HT-29 (cell line): ENCODE results near the gene ZNF581. TPM values are rescaled to one million over a fixed set of nuclear protein-coding genes. Genes with fewer than 3 reads are reported as not detected.

ENCODE experiments used
- DNase-seq: peaks from one replicate; pipeline ENCODE4 v3.0.0-alpha.2; 2015; ENCODE audit warnings: low spot score
- total RNA-seq: library from RNA; depleted of rRNA; stranded (reverse); fragments of >200 nt; shearing (Covaris generic); gene quantifications from 2 replicates; pipeline ENCODE4 v1.2.3, GENCODE V29; 2014

The ZNF581 gene
- total RNA-seq, 1 experiment from 2014 or later = 43.2 TPM

- DNase-seq = no peak
These were observed 36.2 kb downstream of the ZNF581 start for GRCh38 chr19:55679343-55680257.

- no peak for DNase-seq
These were observed 37.1 kb downstream of the ZNF581 start for GRCh38 chr19:55680339-55681130.

DNA sequence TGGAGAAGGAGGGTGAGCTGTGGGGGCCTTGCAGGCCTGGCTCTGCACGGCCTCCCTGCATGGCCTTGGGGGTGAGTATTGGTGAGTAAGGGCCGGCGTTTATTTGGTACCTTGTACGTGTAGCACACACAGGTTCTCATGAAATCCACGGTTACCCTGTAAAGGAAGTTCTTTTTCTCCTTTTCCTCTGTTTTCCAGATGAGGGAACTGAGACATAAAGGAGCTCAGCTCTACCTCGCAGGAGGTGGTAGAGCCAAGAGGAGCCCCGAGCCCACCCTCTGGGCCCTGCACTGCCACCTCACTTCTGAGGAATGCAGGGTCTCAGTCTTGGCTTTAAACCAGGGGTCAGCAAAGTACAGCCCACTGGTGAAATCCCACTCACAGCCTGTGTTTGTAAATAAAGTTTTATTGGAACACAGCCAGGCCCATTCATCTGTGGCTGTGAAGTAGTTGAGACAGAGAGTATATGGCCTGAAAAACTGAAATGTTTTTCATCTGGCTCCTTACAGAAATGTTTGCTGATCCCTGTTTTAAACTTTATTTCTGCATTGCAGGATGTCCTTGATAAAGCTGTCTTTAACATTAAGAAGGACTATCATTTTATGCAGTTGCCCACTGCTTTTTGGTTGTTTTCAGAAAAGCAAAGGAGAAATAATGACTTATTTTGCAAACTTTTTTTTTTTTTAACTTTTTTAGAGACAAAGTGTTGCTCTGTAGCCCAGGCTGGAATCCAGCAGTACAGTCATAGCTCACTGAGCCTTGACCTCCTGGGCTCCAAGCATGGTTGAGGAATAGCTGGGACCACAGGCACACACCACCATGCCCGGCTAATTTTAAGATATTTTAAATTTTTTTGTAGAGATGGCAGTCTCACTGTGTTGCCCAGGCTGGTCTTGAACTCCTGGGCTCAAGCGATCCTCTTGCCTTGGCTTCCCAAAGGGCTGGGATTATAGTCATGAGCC, 38.0 kb downstream of the ZNF581 start:
- no peak for DNase-seq

GRCh38 chr19:55683449-55684261, 40.2 kb downstream of the ZNF581 start:
- peak; percentile 70 for DNase-seq

GRCh38 chr19:55684946-55685681, 41.7 kb downstream of the ZNF581 start:
- no peak for DNase-seq

DNA sequence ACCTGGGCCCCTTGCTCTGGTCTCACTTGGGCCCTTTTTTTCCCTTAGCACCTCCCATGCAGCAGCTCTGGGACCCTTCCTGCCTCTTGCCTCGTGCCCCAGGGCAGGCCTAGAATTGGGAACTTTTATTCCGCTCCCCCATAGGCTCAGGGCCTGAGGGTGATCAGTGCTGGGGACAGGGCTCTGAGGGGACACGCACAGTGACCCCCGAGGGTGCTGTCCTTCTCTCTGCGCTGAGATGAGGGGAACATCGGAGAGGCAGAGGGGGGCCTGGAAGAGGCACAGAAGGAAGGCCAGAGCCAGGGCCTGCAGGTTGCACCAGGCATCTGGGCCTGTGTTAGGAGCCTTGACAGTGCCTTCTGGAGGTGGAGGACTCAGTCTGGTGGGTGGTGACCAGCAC, 42.3 kb downstream of the ZNF581 start:
- DNase-seq = no peak

DNA sequence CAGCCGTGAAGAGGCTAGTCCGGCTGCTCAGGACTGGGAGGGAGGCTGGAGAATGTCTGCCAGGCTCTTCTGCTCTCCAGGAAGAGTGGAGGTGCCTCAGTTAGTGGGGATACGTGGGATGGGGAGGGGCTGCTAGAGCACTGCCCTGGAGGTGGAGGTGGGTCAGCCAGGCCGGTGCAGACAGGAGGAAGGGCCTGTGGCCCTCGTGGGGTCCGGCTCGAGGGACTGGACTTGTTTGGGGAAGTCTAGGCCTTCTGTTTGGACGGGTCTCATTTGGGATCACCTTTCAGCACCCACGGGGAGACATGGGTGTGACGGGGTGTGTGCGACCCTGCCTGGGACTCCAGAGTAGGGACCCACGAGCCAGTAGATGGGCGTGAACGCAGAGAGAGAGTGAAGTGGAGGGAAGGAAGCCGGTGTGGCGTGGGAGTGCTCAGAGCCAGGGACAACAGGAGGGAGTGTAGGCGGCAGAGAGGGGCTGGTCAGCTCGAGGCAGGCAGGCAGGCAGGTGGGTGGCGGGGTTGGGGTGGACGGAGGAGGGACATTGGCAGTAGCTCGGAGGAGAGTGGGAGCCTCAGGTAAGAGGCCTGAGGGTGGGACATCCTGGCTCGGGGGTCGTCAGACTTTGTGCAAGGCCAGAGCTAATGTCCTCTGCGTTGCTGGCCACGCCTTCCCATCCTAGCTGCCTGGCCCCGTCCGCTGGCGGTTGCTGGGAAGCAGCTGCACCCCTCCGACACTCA, 43.0 kb downstream of the ZNF581 start:
- no peak for DNase-seq

- DNase-seq = peak; percentile 35
These were observed 44.1 kb downstream of the ZNF581 start for GRCh38 chr19:55687281-55688201.

DNA sequence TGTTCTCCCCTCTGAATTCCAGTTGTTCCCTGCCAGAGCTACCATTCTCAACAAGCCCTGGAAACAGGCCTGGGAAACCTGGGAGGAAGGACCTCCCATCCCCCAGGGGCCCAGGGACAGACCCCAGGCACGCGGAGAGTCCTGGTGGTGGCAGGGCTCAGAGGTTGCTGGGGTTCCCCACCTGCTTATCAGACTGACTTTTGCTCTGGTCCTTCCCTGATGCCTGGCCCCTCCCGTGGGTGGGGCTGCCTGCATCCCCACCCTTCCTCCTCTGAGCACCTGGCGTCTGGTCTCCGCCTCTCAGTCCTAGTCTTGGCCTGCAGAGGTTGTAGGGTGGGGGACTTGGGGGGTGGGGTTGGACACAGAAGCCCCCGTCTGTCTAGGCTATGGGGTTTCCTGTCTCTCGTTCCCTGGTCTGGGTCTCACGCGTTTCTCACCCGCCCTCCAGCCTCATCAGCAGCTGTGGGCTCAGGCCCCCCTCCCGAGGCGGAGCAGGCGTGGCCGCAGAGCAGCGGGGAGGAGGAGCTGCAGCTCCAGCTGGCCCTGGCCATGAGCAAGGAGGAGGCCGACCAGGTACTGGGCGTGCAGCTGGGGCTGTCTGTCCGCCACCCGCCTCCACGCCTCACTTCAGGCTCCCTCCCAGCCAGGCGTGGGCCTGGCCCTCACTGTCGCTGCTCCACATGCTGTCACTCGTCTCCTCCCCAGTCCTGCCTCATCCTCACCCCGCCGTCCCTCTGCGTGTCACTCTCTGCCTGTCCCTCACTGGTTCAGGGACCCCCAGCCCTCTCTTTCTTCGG, 45.2 kb downstream of the ZNF581 start:
- peak; percentile 88 for DNase-seq

GRCh38 chr19:55689411-55690108, 46.1 kb downstream of the ZNF581 start:
- DNase-seq = no peak

DNA sequence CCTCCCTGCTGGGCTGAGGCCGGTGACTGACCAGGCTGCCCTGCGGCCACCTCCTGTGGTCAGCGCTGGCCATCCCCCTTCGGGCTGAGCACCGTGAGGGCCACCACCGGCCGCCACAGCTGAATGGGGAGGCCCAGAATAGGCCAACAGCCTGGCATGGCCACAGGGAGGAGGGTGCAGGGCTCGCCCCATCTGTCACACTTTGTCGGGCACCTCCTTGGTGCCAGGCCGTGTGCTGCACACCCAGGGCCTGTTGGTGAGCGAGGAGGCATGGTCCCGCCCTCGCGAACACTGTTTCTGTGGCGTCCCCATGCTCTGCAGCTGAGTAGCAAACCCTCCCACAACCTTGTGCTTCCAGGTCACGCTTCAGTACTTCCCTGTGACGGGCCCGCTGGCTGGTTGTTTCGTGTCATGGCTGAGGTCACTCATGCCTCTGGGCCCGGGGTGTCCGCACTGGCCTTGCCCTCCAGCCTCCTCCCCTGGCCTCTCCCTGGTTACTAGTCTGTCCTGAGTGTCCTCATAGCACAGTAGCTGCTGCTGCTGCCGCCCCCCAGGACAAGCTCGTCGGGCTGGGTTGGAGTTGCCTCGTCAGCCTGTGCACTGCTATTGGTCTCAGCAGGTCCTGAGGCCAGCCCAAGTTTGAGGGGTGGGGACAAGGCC, 46.8 kb downstream of the ZNF581 start:
- DNase-seq = no peak

DNA sequence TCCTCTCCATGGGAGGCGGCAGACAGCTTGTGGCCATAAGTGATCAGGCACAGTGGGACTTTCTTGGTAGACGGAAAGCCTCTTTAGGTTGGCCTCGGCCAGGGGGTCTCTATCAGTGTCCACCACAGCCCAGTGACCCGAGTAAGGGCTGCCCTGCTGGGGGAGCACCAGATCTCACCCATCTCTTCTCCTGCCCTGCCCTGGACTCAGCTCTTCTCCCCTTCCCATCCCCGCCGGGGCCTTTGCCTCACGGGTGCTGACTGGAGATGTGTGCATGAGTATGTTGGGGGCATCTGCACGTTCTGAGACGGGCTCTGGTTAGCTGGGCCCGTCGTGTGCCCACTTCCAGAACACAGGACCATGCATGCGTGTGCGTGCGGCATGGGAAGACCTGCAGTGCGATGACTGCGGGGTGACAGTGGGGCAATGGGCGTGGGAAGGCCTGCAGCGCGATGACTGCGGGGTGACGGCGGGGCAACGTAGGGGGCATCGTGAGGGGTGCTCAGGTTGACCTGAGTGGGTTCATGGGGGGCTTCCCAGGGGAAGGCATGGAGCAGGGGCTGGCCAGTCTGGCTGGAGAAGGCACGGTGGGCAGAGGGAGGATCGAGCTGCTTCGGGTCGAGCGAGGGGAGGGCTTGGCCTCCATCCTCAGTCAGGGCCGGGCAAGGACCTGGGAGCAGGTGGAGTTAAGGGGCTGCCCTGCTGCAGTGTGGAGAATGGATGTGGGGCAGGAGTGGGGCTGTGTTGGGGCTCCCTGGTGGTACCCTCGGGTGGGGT, 47.5 kb downstream of the ZNF581 start:
- DNase-seq = no peak

DNA sequence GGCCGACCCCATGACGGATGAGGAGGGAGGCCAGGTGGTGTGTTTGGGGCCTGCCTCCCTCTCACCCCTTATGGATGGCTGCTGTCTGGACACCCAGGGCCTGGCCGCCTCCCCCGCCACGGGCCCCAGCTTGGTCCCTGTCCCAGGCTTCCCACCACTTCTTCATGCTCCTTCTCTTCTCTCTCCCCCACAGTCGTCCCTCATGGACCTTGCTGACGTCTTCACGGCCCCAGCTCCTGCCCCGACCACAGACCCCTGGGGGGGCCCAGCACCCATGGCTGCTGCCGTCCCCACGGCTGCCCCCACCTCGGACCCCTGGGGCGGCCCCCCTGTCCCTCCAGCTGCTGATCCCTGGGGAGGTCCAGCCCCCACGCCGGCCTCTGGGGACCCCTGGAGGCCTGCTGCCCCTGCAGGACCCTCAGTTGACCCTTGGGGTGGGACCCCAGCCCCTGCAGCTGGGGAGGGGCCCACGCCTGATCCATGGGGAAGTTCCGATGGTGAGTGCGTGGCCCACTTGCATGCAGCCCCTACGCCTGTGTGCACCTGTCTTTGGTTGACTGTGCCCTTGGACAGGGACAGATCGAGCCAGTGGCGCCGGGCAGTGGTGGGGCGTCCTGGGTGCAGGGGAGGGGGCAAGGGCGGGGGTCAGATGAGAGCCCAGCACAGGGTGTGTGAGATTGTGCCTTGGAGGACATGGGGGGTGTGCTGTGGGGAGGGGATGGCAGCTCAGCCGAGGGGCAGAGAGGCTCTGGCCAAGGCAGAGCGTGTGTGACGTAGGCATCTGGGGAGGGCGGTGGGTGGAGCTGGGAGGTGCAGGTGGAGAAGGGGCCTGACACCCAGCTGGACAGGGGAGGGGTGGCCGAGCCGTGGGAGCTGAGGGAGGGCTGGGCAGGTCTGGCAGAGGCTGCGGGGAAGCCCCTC, 48.4 kb downstream of the ZNF581 start:
- no peak for DNase-seq

GRCh38 chr19:55692681-55693081, 49.2 kb downstream of the ZNF581 start:
- DNase-seq = no peak
